HCT116 (cell line): ENCODE results near the gene FNDC4.

ENCODE experiments used
- CTCF ChIP-seq, 3 experiments: fragments of 200-600 bp in 1 of 3; sonication (generic) in 1 of 3; IDR thresholded peaks in 2 of 3; conservative IDR thresholded peaks in 1 of 3; 2 replicates each; pipeline ENCODE4 v1.5.1; 2012 to 2017; ENCODE audit warnings: low read depth in 2 of 3, low read length in 2 of 3, antibody characterized with exemption in 1 of 3, borderline replicate concordance in 1 of 3, control low read depth in 1 of 3, mild to moderate bottlenecking in 1 of 3, mixed read lengths in 1 of 3, mixed run types in 1 of 3, moderate library complexity in 1 of 3; ENCODE audit not compliant: insufficient read depth in 1 of 3
- EZH2 ChIP-seq: fragments of 200-600 bp; sonication (generic); IDR thresholded peaks from 2 replicates; pipeline ENCODE4 v1.6.1; 2017; ENCODE audit warnings: antibody characterized with exemption, mixed run types
- MAX ChIP-seq: IDR thresholded peaks from 2 replicates; pipeline ENCODE4 v1.6.1; 2012
- POLR2A ChIP-seq: IDR thresholded peaks from 2 replicates; pipeline ENCODE4 v1.7.0; 2011; ENCODE audit warnings: borderline replicate concordance; ENCODE audit not compliant: insufficient read depth, insufficient read length; ENCODE audit errors: extremely low read depth
- RAD21 ChIP-seq: IDR thresholded peaks from 2 replicates; pipeline ENCODE4 v1.6.1; 2012; ENCODE audit warnings: low read depth, mild to moderate bottlenecking
- SIN3A ChIP-seq: IDR thresholded peaks from 2 replicates; pipeline ENCODE4 v1.6.1; 2012; ENCODE audit warnings: low read depth
- SP1 ChIP-seq: IDR thresholded peaks from 2 replicates; pipeline ENCODE4 v1.6.1; 2012; ENCODE audit warnings: low read depth
- YY1 ChIP-seq: IDR thresholded peaks from 2 replicates; pipeline ENCODE4 v1.6.1; 2011; ENCODE audit warnings: low read length, low read depth, moderate library complexity, mild to moderate bottlenecking; ENCODE audit not compliant: insufficient replicate concordance; ENCODE audit errors: extremely low read depth
- ZFX ChIP-seq: fragments of 450-650 bp; IDR thresholded peaks from 2 replicates; pipeline ENCODE4 v1.6.1; 2017
- ZNF274 ChIP-seq: fragments of 200-500 bp; sonication (Bioruptor generic); IDR thresholded peaks from 2 replicates; pipeline ENCODE4 v1.6.1; 2014; ENCODE audit warnings: mild to moderate bottlenecking, low read depth, low read length, inconsistent platforms

DNA sequence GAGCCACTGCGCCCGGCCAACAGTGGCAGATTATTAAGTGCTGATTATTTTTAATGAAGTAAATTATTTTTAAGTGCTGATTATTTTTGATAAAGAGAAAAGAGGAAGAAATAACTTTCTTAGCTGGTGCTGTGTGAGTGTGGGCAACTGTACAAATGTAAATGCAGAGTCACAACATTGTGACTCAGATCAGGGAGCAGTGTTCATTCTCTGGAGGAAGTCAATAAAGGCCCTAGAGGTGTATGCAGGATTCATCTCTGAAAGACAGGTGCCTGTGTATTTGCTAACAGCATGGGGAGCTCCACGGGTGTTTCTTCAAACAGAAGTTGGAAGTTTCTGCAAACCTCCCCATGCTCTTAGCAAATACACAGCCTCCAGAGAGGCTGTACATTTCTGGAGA, 46.6 kb downstream of the FNDC4 start:
- no peak for TF ChIP-seq YY1
- TF ChIP-seq MAX: no peak
- no peak for TF ChIP-seq ZNF274
- TF ChIP-seq CTCF (IDR thresholded peaks at IDR 0.05 in 2 of 3, conservative IDR thresholded peaks at IDR 0.05 in 1 of 3; ENCODE audit: borderline replicate concordance in 1 of 3, insufficient read depth in 1 of 3, low read depth in 2 of 3, low read length in 2 of 3): no peak
- no peak for TF ChIP-seq POLR2A
- no peak for TF ChIP-seq SP1
- TF ChIP-seq RAD21: no peak
- no peak for TF ChIP-seq ZFX
- TF ChIP-seq SIN3A: no peak
- no peak for TF ChIP-seq EZH2
